NB4 (cell line): ENCODE measurements around the gene KDM4C.

Source experiments
- CTCF ChIP-seq: IDR thresholded peaks from one replicate; pipeline ENCODE4 v1.5.1; 2012; ENCODE audit warnings: low read depth, low read length
- MAX ChIP-seq: IDR thresholded peaks from 2 replicates; pipeline ENCODE4 v1.6.1; 2011; ENCODE audit warnings: low read depth, low read length
- MYC ChIP-seq: IDR thresholded peaks from 2 replicates; pipeline ENCODE4 v1.6.1; 2011; ENCODE audit warnings: low read depth, low read length
- POLR2A ChIP-seq: IDR thresholded peaks from 2 replicates; pipeline ENCODE4 v1.6.1; 2011; ENCODE audit warnings: mild to moderate bottlenecking; ENCODE audit not compliant: insufficient read length; ENCODE audit errors: extremely low read depth

GRCh38 chr9:6923086-6923485, 165.3 kb downstream of the KDM4C start:
- TF ChIP-seq CTCF (no peak), POLR2A (no peak), MAX (no peak), MYC (no peak)
